WTC11 (cell line): Measurements from ENCODE around the gene NPIPB4. TPM values are rescaled to one million over a fixed set of nuclear protein-coding genes. Genes with fewer than 3 reads are reported as not detected.
"Not testable (repeated sequence)": the region's sequence is repeated elsewhere in the genome, so short reads cannot be mapped to it uniquely, and the experiment has no call there.

Experiments
- ATAC-seq: fragments of 200-7000 bp; cut with Tn5 transposase; 2 replicates; pipeline ENCODE4 v1.10.0; 2021; ENCODE audit warnings: mild to moderate bottlenecking, moderate library complexity
- Bru-seq: library from RNA; stranded (reverse); fragments of 400-500 nt; gene quantifications from one replicate; lab custom pipeline; 2021; lab: Mats Ljungman, UMichigan
- CTCF ChIA-PET: fragments of 300-600 bp; sonication (Branson Sonifier 250); formaldehyde crosslinking; loops from one replicate; lab custom pipeline; 2021; ENCODE audit warnings: antibody characterized with exemption; lab: Charles Lee
- POLR2A ChIA-PET: fragments of 350-600 bp; sonication (Branson Sonifier 250); formaldehyde crosslinking; loops from one replicate; lab custom pipeline; 2021; ENCODE audit warnings: antibody characterized with exemption; lab: Charles Lee
- DNase-seq: peaks from one replicate; pipeline ENCODE4 v3.0.0; 2021; ENCODE audit warnings: low spot score
- H3K27ac Mint-ChIP-seq: 2 replicates; pipeline ENCODE4 v1.8.0; 2021; ENCODE audit warnings: mixed read lengths
- H3K27me3 Mint-ChIP-seq: 2 replicates; pipeline ENCODE4 v1.8.0; 2021; ENCODE audit warnings: low read depth, mild to moderate bottlenecking, moderate library complexity, mixed read lengths
- H3K36me3 Mint-ChIP-seq: 2 replicates; pipeline ENCODE4 v1.8.0; 2021; ENCODE audit warnings: mixed read lengths
- H3K4me1 Mint-ChIP-seq: 2 replicates; pipeline ENCODE4 v1.8.0; 2022; ENCODE audit warnings: mixed read lengths
- H3K4me3 Mint-ChIP-seq: 2 replicates; pipeline ENCODE4 v1.8.0; 2021; ENCODE audit warnings: mild to moderate bottlenecking, moderate library complexity, mixed read lengths
- H3K9me3 Mint-ChIP-seq: 2 replicates; pipeline ENCODE4 v1.8.0; 2021; ENCODE audit warnings: mixed read lengths
- long read RNA-seq, 3 experiments: library from RNA in 1 of 3; library from capped mRNA in 1 of 3; library from polyadenylated mRNA in 1 of 3; unstranded in 2 of 3; stranded (forward) in 1 of 3; transcript quantifications; one replicate each; pipeline ENCODE4 v2.0.0, GENCODE V29; 2021
- total RNA-seq: library from RNA; stranded (reverse); gene quantifications from 3 replicates; pipeline ENCODE4 v1.2.3, GENCODE V29; 2021

Gene NPIPB4
- total RNA-seq (56.8 to 64.3 TPM (median 58.5 TPM) in 3 replicates), Bru-seq, nascent RNA (percentile 46 among the genes with signal in this experiment)
- long read RNA-seq, experiment 1, partial matches to known transcripts = 10 of 20 reads
- long read RNA-seq, experiment 1, other reads (novel, unspliced or antisense) = 7 of 20 reads
- long read RNA-seq, experiment 2, partial matches to known transcripts = 9 of 12 reads
- long read RNA-seq, experiment 2, other reads (novel, unspliced or antisense) = 3 of 12 reads
- long read RNA-seq, experiment 3 = 0 reads

DNA sequence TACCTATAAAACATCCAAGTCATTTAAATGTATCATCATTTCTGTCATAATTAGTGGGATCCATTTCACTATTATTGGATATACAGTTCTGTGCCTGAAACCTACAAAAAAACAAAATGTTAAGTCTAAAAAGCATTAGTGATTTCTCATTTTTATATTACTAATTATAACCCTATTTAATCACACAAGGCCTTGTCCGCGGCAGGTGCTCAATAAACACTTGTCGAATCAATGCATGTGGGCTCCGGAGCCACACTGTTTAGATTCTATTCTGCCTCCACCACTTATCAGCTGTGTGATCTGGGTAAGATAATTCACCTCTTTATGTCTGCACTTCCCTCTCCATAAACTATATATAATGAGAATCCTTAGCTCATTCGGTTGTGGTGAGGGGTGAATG, at the start of gene NPIPB4:
Gene NPIPB4 (minus strand): TSS at position 101 of the 400 bp plus-strand sequence. CDS start 378 bp downstream, outside the sequence.
- H3K4me3 Mint-ChIP-seq, H3K27ac Mint-ChIP-seq, H3K4me1 Mint-ChIP-seq, H3K27me3 Mint-ChIP-seq, DNase-seq, H3K9me3 Mint-ChIP-seq, POLR2A ChIA-PET, CTCF ChIA-PET, ATAC-seq, H3K36me3 Mint-ChIP-seq: not testable (repeated sequence)

DNA sequence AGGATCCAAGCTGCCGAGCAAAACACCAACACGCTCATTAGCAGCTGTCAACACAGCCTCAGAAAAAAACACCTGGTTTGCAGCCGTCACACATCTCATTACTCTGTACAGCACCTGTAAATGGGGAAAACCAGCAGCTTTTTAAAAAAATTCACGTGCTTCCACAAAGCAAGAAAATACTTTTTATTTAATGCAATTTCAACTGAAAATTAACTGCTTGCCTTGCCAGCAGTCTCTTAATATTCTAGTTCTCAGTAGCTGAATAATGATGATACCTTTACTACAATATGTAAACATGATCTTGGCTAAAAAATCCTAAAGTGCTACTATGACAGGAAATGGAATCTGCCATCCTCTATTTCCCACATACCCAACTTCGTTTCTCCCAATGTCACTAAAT, 41.4 kb upstream of the NPIPB4 start:
- ATAC-seq, H3K4me3 Mint-ChIP-seq, CTCF ChIA-PET, H3K27ac Mint-ChIP-seq, DNase-seq, H3K9me3 Mint-ChIP-seq, H3K4me1 Mint-ChIP-seq, H3K27me3 Mint-ChIP-seq, POLR2A ChIA-PET, H3K36me3 Mint-ChIP-seq: not testable (repeated sequence)

DNA sequence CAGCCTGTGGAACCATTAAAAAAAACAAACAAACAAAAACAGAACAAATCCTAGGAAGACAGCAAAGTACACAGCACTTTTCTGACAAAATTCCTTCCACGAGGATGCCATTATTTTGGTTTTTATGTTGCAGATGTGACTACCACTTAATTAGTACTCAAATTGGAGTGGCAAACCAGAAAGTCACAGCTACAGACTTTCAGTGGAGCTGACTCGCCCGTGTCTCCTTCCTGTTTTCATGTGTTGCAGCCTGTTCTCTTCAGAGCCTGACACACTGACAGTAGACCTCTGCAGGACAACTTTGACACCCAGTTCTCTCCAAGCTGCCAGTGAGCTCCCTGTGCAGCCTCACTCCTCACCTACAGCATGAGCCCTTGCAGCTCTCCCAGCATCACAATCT, 24.4 kb upstream of the NPIPB4 start:
- H3K27me3 Mint-ChIP-seq, H3K4me3 Mint-ChIP-seq, ATAC-seq, DNase-seq, H3K9me3 Mint-ChIP-seq, H3K36me3 Mint-ChIP-seq, H3K27ac Mint-ChIP-seq, CTCF ChIA-PET, H3K4me1 Mint-ChIP-seq, POLR2A ChIA-PET: not testable (repeated sequence)

- H3K27me3 Mint-ChIP-seq, DNase-seq, H3K4me1 Mint-ChIP-seq, POLR2A ChIA-PET, CTCF ChIA-PET, ATAC-seq, H3K27ac Mint-ChIP-seq, H3K4me3 Mint-ChIP-seq, H3K36me3 Mint-ChIP-seq, H3K9me3 Mint-ChIP-seq: not testable (repeated sequence)
Observed at GRCh38 chr16:21837186-21837585, 20.4 kb downstream of the NPIPB4 start.

DNA sequence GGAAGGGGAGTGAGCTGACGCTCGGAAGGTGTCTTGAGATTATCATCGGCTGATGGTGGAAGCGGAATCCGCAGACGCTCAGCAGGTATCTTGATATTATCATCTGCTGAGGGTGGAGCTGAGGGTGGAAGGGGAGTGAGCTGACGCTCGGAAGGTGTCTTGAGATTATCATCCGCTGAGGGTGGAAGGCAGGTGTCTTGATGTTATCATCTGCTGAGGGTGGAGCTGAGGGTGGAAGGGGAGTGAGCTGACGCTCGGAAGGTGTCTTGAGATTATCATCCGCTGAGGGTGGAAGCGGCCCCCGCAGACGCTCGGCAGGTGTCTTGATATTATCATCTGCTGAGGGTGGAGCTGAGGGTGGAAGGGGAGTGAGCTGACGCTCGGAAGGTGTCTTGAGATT, 21.2 kb downstream of the NPIPB4 start:
- H3K27me3 Mint-ChIP-seq, POLR2A ChIA-PET, H3K4me1 Mint-ChIP-seq, CTCF ChIA-PET, H3K9me3 Mint-ChIP-seq, DNase-seq, ATAC-seq, H3K27ac Mint-ChIP-seq, H3K36me3 Mint-ChIP-seq: not testable (repeated sequence)
- peak overlapping the region; percentile 37; the same call in 1 of the 2 replicates for H3K4me3 Mint-ChIP-seq

GRCh38 chr16:21835747-21836146, 21.8 kb downstream of the NPIPB4 start:
- H3K36me3 Mint-ChIP-seq, H3K4me1 Mint-ChIP-seq, H3K27me3 Mint-ChIP-seq, POLR2A ChIA-PET, H3K9me3 Mint-ChIP-seq, ATAC-seq, CTCF ChIA-PET, H3K27ac Mint-ChIP-seq, H3K4me3 Mint-ChIP-seq, DNase-seq: not testable (repeated sequence)

DNA sequence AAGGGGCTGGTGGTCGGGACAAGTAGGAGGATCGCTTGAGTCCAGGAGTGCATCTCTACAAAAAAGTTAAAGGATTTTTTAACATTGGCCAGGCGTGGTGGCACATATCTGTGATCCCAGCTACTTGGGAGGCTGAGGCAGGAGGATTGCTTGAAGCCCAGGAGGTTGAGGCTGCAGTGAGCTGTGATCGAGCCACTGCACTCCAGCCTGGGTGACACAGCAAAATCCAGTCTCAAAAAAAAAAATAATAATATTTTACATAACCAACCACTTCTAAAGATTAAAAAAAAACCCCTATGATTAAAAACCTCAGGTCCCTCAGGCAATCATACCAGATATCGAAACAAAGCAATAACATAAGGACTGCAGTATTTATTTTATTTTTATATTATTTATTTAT, 23.3 kb downstream of the NPIPB4 start:
- H3K27me3 Mint-ChIP-seq, H3K4me1 Mint-ChIP-seq, H3K4me3 Mint-ChIP-seq, DNase-seq, H3K9me3 Mint-ChIP-seq, H3K36me3 Mint-ChIP-seq, POLR2A ChIA-PET, H3K27ac Mint-ChIP-seq, ATAC-seq, CTCF ChIA-PET: not testable (repeated sequence)

- H3K4me3 Mint-ChIP-seq, H3K4me1 Mint-ChIP-seq, H3K9me3 Mint-ChIP-seq, ATAC-seq, POLR2A ChIA-PET, H3K36me3 Mint-ChIP-seq, CTCF ChIA-PET, H3K27ac Mint-ChIP-seq, H3K27me3 Mint-ChIP-seq, DNase-seq: not testable (repeated sequence)
Observed at GRCh38 chr16:21829929-21830328, 27.6 kb downstream of the NPIPB4 start.

DNA sequence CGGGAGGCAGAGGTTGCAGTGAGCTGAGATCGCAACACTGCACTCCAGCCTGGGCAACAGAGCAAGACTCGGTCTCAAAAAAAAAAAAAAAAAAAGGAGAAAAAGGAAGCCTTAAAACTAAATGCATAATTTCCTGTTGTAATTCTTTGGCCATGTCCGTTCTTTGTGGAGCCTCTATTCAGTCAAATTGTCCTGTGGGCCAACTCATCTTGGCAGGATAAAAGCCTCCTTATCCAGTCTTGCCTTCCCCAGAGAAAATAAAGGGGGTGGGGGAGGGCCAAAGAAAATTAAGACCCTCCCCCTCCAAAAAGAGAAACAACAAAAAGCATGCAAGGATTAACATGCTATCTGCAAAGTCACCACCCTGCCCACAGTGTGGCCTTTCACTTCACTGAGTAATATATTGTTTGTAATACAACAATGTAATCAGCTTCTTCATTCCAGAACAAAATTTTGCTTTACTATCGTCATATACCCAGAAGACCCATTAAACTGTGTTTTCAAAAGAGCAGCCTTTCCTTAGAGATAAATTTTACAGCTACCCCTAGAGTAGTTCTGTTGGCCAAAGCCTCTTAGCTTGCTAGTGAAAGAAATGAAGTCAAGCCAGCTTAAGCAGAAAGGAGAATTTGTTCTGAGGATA, 31.4 kb downstream of the NPIPB4 start:
- H3K36me3 Mint-ChIP-seq, H3K4me3 Mint-ChIP-seq, H3K27ac Mint-ChIP-seq, H3K4me1 Mint-ChIP-seq, CTCF ChIA-PET, H3K27me3 Mint-ChIP-seq, ATAC-seq, DNase-seq, POLR2A ChIA-PET, H3K9me3 Mint-ChIP-seq: not testable (repeated sequence)

- CTCF ChIA-PET, DNase-seq, H3K4me1 Mint-ChIP-seq, H3K4me3 Mint-ChIP-seq, H3K27ac Mint-ChIP-seq, H3K9me3 Mint-ChIP-seq, POLR2A ChIA-PET, ATAC-seq, H3K36me3 Mint-ChIP-seq, H3K27me3 Mint-ChIP-seq: not testable (repeated sequence)
Observed at GRCh38 chr16:21825526-21825925, 32.0 kb downstream of the NPIPB4 start.

GRCh38 chr16:21823258-21823657, 34.3 kb downstream of the NPIPB4 start:
- H3K4me1 Mint-ChIP-seq, H3K27me3 Mint-ChIP-seq, H3K9me3 Mint-ChIP-seq, H3K36me3 Mint-ChIP-seq, POLR2A ChIA-PET, ATAC-seq, CTCF ChIA-PET, H3K4me3 Mint-ChIP-seq, DNase-seq, H3K27ac Mint-ChIP-seq: not testable (repeated sequence)

DNA sequence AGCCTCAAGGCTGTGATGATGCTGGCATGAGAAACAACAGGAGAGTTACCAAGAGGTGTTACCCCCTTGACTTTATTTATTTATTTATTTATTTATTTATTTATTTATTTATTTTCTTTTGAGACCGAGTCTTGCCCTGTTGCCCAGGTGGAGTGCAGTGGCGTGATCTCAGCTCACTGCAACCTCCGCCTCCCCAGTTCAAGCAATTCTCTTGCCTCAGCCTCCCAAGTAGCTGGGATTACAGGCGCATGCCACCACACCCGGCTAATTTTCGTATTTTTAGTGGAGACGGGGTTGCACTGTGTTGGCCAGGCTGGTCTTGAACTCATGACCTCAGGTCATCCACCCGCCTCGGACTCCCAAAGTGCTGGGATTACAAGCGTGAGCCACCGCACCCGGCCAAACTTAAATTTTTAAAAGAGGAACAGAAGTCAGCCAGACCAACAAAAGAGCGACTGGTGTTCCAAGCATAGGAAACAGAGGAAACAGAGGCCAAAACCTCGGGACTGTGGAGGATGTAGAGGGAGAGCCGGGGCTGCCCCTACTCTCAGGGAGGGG, 36.6 kb downstream of the NPIPB4 start:
- ChIA-PET CTCF (interaction anchor here (1.2 kb wide), 1 partner anchor 278 kb away, joined by 3 read pairs; no protein-coding TSS in a partner anchor), POLR2A (interaction anchor here (0.6 kb wide), 1 partner anchor 225 kb away, joined by 6 read pairs; no protein-coding TSS in a partner anchor)
- peak overlapping the region; percentile 97; the same call in 1 of the 2 replicates for H3K27ac Mint-ChIP-seq
- not testable (repeated sequence) for H3K4me1 Mint-ChIP-seq, H3K9me3 Mint-ChIP-seq, H3K36me3 Mint-ChIP-seq, H3K27me3 Mint-ChIP-seq, ATAC-seq, DNase-seq
- H3K4me3 Mint-ChIP-seq = peak overlapping the region; percentile 88
